ENCODE results near the gene MRPL10. TPM values are rescaled to one million over a fixed set of nuclear protein-coding genes. Genes with fewer than 3 reads are reported as not detected.

MRPL10 gene
- 86.7 to 114 TPM (median 88.3 TPM) in 5 replicates for total RNA-seq (2022; extraction: Qiagen RNA extraction; ENCODE audit: low read depth)

GRCh38 chr17:47831003-47831933, at the start of gene MRPL10, which contains the start of gene LRRC46:
TSS of gene MRPL10 (minus strand) at chr17:47831541. CDS start at chr17:47831511, 30 bp downstream.
TSS of gene LRRC46 (plus strand) at chr17:47831670. CDS start at chr17:47831990, 320 bp downstream.

GRCh38 chr17:47850692-47851573, 19.6 kb upstream of the MRPL10 start, which contains the start of gene SP6:
TSS of gene SP6 (minus strand) at chr17:47851163. CDS start at chr17:47848429, 2,734 bp downstream.

GRCh38 chr17:47840742-47841487, 9.6 kb upstream of the MRPL10 start, which contains the start of gene SCRN2:
TSS of gene SCRN2 (minus strand) at chr17:47841273. CDS start at chr17:47840843, 430 bp downstream.

GRCh38 chr17:47821424-47822391, 9.6 kb downstream of the MRPL10 start, which contains the start of gene OSBPL7:
TSS of gene OSBPL7 (minus strand) at chr17:47821794. CDS start at chr17:47820278, 1,516 bp downstream.

Other genes starting within 250 kb of the MRPL10 start
- gene KPNB1, start 181.6 kb downstream of the MRPL10 start, total RNA-seq (2022; extraction: Qiagen RNA extraction; ENCODE audit: low read depth) = 302 to 358 TPM (median 327 TPM) in 5 replicates
- gene TBKBP1, start 137.4 kb downstream of the MRPL10 start, total RNA-seq (2022; extraction: Qiagen RNA extraction; ENCODE audit: low read depth) = 5.1 to 6.1 TPM (median 5.4 TPM) in 5 replicates
- 0.06 to 0.19 TPM (median 0.10 TPM) in 5 replicates for gene TBX21, start 98.3 kb downstream of the MRPL10 start, total RNA-seq (2022; extraction: Qiagen RNA extraction; ENCODE audit: low read depth)
- 11.2 to 18.1 TPM (median 16.4 TPM) in 5 replicates for gene OSBPL7, start 9.7 kb downstream of the MRPL10 start, total RNA-seq (2022; extraction: Qiagen RNA extraction; ENCODE audit: low read depth)
- gene LRRC46, start 129 bp upstream of the MRPL10 start, total RNA-seq (2022; extraction: Qiagen RNA extraction; ENCODE audit: low read depth) = 2.6 to 4.3 TPM (median 3.0 TPM) in 5 replicates
- 31.4 to 41.3 TPM (median 39.2 TPM) in 5 replicates for gene SCRN2, start 9.7 kb upstream of the MRPL10 start, total RNA-seq (2022; extraction: Qiagen RNA extraction; ENCODE audit: low read depth)
- gene SP6, start 19.6 kb upstream of the MRPL10 start, total RNA-seq (2022; extraction: Qiagen RNA extraction; ENCODE audit: low read depth) = 3.4 to 4.4 TPM (median 4.1 TPM) in 5 replicates
- gene SP2, start 64.7 kb upstream of the MRPL10 start, total RNA-seq (2022; extraction: Qiagen RNA extraction; ENCODE audit: low read depth) = 16.1 to 19.0 TPM (median 17.7 TPM) in 5 replicates
- gene PNPO, start 110.0 kb upstream of the MRPL10 start, total RNA-seq (2022; extraction: Qiagen RNA extraction; ENCODE audit: low read depth) = 20.8 to 24.7 TPM (median 24.1 TPM) in 5 replicates
- 0.81 to 1.1 TPM (median 0.92 TPM) in 5 replicates for gene PRR15L, start 126.3 kb upstream of the MRPL10 start, total RNA-seq (2022; extraction: Qiagen RNA extraction; ENCODE audit: low read depth)
- 99.2 to 115 TPM (median 111 TPM) in 5 replicates for gene CDK5RAP3, start 139.6 kb upstream of the MRPL10 start, total RNA-seq (2022; extraction: Qiagen RNA extraction; ENCODE audit: low read depth)
- 13.9 to 19.5 TPM (median 17.4 TPM) in 5 replicates for gene COPZ2, start 206.3 kb upstream of the MRPL10 start, total RNA-seq (2022; extraction: Qiagen RNA extraction; ENCODE audit: low read depth)
- gene NFE2L1, start 216.8 kb upstream of the MRPL10 start, total RNA-seq (2022; extraction: Qiagen RNA extraction; ENCODE audit: low read depth) = 102 to 120 TPM (median 114 TPM) in 5 replicates

Measured in A549 treated with GW870086 at 1 μM for 4 hours (cell line).